ENCODE measurements around the gene AFM. TPM values are rescaled to one million over a fixed set of nuclear protein-coding genes. Genes with fewer than 3 reads are reported as not detected.

The AFM gene
- total RNA-seq, 1 donor from 2014 or later = not detected

Other genes starting within 250 kb of the AFM start
- gene ANKRD17, start 222.9 kb upstream of the AFM start, total RNA-seq = 59.8 TPM
- gene ALB, start 77.5 kb upstream of the AFM start, total RNA-seq = not detected
- not detected for gene AFP, start 45.5 kb upstream of the AFM start, total RNA-seq
- not detected for gene RASSF6, start 138.7 kb downstream of the AFM start, total RNA-seq